ENCODE measurements around the gene NANOG.
"Not testable (repeated sequence)": the region's sequence is repeated elsewhere in the genome, so short reads cannot be mapped to it uniquely, and the experiment has no call there.

The NANOG gene

GRCh38 chr12:7844116-7844515 lies 54.9 kb downstream of the NANOG start:
- no peak overlapping the region for H3K4me3 ChIP-seq (ENCODE audit: low read depth, low read length)
- TF ChIP-seq CTCF (IDR thresholded peaks at IDR 0.05; ENCODE audit: low read depth, low read length), result no peak

GRCh38 chr12:7847226-7848097 lies 58.3 kb downstream of the NANOG start:
- H3K4me3 ChIP-seq (ENCODE audit: low read depth, low read length), result not testable (repeated sequence)

GRCh38 chr12:7848098-7848422 lies 58.9 kb downstream of the NANOG start:
- H3K4me3 ChIP-seq (ENCODE audit: low read depth, low read length), result not testable (repeated sequence)

Data from WI38 (cell line).